Activated CD4-positive, CD25-positive, alpha-beta regulatory T cell treated with anti-CD3 and anti-CD28 coated beads, Interleukin-2, amount 50 U/mL, for 24 hours (primary cell): ENCODE data around the gene MAD1L1.

Experiments
- ATAC-seq, 2 donors: fragments of 150-1000 bp; cut with Tn5 transposase; one replicate each; pipeline ENCODE4 v1.10.0; 2021; ENCODE audit warnings: mild to moderate bottlenecking in 1 of 2, moderate library complexity in 1 of 2

Gene MAD1L1

DNA sequence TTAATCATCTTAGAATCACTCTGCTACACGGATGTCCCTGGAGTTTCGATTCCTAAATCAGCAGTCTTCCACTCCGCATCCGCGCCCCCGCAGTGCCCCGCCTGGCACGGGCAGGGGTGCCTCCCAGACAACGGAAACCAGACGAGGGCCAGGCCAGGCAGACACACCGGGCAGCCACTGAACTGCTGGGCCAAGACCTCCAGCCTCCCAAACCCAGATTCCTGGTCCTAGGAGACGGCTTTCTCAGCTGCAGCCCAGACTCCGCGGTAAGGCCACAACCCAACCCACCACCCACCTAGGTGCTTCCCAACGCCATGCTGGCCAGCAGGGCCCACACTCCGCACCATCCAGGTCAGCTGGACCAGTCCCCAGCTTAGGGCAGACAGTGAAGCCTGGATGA is 33.2 kb downstream of the MAD1L1 start:
- ATAC-seq, result no peak

DNA sequence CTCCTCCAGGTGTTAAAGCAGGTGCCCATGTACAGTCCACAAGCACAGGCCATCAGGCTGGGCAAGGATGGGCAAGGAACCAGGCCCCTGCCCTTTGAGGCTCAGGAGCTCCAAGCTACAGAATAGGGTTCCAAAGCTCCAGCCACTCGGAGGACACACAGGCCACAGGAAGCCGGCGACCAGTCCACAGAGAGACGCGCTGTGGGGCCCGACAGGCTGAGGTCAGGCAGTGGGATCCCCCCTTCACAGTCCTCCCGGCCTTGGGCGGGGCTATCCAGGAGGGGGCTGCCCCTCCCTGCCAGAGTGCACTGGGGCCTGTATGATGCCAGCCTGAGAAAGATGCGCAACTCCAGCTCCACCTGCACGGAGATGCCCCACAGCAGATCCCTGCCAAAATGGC is 34.0 kb downstream of the MAD1L1 start:
- no peak for ATAC-seq

DNA sequence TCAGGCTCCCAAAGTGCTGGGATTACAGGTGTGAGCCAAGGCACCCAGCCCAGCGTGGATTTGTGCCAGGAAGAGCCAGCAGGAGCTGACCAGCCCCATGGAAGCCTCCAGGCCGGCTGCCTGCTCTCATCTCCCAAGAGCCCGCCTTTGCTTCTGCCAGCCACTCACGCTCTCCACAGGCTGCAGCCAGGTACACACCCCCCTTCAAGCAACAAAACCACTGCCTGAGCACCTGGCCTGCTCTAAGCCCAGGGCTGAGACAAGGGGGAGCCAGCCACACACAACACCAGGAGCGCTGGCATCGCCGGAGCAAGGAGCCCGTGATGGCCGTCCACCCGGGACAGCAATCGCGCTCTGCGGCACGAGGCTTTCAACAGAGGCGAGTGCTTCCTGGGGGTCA is 34.5 kb downstream of the MAD1L1 start:
- no peak for ATAC-seq

DNA sequence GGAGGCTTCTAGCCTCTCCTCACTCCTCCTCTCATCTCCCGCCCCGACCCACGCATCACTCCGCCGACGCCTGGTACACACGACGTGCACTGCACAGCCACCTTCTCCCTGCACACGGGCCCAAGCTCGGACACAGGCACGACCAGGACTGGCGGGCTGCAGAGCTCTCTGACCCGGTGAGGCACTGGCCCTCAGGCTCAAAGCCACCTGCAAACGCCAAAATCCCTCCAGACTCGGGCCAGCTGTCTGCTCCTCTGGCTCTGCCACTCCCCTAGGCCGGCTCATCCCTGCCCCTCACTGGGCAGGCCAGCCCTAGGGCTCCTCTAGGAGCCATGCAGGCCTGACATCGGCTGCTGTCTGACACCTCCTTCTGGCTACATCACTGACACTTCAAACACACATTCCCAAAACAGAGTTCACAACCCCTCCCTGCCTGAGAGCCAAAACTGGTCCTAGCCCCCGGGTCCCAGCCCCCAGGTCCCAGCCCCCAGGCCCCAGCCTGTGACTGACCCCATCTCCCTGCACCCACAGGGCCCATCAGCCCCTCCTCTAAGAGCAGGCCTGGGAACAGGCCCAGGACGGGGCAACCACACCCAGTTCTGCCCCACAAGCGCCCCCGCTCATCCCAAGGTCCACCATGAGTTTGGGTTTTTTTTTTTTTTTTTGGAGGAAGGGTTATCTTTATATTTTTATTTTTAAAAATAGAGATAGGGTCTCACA is 35.1 kb downstream of the MAD1L1 start:
- ATAC-seq, result no peak

DNA sequence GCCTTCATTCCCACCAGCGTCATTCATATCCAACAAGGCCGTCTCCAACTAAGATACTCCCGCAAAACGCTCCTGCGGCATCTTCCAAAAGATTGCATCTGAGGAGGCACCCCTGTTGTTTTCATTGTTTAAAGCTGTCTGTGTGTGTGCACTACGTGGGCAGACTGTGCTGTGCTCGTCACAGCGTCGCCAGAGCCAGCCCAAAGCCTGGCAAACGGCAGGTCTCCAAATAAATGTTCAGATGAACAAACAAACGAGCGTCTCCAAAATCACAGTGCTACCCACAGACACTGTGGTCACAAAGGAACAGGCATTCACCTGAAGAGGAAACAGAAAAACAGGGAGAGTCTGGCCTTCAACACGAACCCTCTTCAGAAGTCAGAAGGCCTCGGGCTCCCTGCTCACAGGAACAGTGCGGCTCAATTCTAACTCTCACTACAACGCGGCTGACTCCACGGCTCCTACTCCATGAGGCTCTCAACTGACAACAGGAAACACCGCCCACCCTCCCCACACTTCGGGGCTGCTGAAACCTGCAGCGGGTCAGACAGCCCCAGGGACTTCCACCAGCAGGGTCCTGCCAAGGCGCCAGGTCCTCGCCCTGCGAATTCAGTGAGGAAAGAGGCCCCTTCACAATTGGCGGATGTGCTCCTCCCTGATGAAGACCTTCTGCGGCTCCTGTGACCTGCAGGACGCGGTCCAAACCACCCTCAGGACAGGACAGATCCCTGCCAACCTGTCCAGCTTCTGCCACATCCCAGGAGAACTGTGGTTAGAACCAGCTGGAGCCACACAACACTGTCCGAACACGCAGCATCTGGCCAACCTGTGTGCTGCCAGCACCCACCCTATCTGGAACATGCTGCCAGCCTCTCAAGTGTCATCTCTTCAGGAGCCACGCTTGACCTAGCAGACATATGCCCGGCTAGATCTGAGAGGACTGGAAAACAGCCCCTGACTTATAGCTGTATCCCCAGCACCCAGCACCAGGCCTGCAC is 36.1 kb downstream of the MAD1L1 start:
- no peak for ATAC-seq

DNA sequence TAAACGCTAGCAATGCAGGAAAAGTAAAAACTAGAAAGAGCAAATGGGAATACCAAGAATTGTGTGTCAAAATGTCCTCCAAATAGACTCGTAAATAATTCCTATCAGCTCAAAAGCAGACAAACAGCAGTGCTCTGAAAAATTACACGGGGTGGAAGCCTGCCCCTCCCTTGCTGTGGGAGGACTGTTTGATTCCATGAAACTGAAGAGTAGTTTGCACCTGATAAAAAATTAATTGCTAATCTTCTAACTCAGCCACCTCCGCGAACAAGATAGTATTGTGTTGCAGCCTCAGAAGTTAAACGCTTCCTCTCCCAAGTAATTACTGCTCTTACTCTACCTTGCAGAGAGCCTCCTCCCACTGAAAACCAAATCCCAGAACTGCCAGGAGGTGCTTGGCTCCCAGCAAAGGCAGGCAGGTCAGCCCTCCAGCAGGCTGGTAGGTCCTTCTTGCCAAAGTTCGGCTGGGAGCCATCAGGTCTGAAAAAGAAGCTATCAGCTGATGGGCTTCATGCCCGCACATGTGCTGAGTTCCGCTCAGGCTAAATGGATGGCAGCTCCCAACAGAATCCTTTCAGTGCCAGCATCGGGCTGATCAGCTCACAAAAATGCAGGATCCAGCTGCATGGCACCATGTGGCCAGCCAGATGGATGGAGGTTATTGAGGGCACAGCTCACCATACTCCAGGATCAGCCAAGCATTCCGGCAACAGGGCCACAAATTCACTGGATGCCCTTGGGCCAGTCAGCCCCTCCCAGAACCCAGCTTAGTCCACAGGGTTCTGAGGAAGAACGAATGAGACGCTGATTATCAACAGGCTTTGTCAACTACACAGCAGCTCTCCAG is 37.1 kb downstream of the MAD1L1 start:
- no peak for ATAC-seq

DNA sequence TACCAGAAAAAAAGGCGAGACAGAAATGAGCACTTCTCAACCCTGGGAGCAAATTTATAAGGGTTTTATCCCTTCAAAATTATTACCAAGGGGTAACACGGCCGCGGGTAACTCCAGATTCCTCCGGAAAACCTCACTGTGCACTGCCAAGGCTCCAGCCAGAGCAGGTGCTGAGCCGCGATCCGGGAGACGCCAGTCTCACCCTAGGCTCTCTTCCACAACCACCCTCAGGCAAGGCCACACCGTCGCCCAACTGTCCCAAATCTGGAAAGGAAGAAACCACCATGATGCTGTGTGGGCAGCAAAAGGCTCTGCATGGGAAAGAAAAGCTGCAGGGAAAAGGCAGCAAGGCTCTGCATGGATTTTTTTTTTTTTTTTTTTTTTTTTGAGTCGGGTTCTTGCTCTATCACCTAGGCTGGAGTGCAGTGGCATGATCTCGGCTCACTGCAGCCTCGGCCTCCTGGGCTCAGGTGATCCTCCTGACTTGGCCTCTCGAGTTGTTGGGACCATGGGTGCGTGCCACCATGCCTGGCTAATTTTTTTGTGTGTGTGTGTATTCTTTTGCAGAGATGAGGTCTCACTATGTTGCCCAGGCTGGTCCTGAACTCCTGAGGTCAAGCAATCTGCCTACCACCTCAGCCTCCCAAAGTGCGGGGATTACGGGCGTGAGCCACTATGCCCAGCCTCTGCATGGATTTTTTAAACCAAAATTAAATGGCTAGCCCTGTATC is 39.0 kb downstream of the MAD1L1 start:
- ATAC-seq, result no peak

DNA sequence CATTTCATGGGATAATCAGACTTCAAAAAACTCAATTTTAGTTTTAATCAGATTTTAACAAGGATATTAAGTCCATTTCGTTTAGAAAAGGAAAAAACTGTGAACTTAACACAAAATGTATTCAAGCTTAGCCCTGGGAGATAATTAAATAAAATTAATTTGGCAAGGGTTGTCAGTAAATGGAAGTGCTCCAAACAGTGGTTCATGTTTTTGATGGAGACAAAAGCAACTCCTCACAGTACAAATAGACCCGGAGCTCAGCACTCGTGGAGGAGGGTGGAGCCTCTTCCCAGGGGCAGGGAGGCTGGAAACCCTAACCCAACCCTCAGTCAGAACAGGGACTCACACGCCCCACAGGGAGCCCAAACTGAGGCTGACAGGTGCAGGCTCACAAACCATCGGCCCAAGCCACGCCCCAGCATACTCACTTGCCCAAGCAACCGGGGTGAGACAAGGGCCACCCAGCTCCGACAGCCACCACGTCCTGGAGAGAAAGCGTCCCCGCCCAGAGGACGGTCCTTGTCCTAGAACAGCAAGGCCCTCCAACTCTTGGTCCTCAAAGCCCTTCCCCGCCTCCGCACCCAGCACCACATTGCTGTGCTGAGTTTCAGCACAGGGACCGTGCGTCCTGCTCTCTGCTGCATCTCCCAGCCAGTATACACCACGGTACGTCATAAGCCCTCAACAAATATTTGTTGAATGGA is 39.8 kb downstream of the MAD1L1 start:
- ATAC-seq, result no peak

DNA sequence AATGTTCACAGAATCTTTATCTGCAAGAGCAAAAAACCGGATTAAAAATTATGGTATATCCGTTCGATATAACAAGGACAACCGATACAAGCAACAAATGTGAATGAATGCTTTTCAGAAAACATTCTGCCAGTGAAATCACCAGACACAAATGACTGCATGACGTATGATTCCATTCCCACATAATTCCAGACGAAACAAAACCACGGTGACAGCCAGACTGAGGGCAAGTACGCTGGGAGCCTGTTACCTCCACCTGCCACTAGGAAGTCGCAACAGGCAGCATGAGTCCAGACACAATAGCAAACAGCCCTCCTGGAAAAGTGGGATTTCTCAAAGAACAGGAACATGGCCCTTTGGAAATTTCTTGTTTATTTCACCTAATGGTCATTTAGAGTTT is 41.7 kb downstream of the MAD1L1 start:
- ATAC-seq, result no peak

DNA sequence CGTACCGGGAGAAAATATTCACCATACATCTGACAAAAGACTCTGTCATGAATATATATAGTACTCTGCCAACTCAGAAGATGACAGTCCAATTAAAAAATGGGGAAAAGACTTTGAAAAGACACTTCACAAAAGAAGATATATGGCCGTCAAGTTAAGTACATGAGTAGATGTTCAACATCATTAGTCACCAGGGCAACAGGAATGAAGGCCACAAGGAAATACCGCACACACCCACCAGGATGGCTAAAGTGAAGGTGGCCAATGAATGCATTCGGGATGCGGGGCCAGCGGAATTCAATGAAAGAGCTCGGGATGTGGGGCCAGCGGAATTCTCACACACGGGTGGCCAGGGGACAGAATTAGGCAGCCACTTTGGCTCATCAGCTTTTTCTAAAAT is 42.2 kb downstream of the MAD1L1 start:
- no peak for ATAC-seq

DNA sequence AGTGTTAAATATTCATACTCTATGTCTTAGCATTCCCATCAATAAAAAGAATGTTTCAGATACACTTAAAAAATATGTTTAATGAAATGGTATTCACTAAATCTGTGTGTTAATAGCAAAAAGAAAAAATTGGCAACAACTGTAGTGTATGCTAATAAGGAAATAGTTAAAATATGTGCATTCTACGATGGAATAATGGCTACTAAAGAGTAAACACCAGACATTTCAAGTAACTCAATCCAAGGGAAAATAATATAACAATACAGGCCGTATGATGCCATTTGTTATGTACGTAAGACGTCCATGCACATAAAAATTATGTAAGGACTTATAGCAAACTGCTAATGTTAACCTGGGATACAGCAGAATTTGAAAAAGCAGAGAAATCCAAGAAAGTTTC is 46.6 kb downstream of the MAD1L1 start:
- no peak for ATAC-seq

DNA sequence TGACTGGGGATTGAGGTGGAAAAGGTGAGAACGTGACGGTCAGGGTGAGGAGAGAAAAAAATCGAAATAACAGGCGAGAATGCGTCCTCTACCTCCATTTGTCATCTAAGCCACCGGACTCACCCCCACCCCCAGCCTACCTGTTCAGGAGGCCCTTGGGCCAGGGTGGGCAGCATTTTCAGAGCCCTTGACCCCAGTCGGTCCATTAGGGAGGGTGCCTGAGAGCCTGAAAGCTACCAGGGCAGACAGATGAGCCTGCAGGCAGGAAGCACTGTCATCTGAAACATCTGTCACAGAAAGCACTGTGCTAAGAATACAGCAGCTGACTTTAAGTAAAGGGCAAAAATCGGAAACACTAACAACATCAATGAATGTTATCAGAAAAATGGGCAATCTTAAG is 47.0 kb downstream of the MAD1L1 start:
- no peak for ATAC-seq

DNA sequence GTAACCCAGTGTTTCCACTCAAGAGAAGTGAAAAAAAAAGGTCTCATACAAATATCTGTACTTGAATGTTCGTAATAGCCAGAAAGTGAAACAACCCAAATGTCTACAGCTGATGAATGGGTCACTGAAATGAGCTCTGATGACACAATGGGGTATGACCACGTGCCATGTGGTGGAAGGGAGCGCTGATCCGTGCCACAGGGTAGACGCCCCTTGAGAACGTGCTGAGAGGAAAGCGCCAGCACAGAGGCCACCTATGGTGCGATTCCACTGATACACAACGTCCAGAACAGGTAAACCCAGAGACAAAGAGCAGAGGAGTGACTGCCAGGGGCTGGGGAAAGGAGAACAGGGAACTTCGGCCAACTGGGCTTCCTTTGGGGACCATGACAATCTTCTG is 50.3 kb downstream of the MAD1L1 start:
- ATAC-seq, result no peak

DNA sequence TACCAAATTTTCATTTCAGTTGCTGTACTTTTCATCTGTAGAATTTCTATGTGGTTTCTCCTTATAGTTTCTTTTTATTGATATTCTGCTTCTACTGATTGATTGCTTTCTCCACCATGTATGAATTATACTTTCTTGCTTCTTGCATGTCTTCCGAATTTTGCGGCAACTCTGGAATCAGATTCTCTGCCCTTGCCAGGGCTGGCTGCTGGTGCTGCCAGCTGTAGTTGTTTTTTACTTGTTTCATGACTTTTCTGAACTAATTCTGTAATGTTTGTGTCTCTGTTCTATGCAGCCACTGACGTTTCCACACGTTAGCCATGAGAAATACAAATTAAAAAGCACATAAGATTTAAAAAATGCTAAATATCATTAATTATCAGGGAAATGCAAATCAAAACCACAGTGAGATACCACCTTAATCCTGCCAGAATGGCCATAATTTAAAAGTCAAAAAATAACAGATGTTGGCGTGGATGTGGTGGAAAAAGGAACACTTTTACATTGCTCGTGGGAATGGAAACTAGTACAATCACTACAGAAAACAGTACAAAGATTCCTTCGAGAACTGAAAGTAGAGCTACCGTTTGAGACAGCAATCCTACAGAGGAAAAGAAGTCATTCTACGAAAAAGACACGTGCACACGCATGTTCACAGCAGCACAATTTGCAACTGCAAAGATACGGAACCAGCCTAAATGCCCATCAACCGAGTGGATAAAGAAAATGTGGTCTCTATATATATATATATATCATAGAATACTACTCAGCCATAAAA is 51.5 kb downstream of the MAD1L1 start:
- ATAC-seq, result no peak

DNA sequence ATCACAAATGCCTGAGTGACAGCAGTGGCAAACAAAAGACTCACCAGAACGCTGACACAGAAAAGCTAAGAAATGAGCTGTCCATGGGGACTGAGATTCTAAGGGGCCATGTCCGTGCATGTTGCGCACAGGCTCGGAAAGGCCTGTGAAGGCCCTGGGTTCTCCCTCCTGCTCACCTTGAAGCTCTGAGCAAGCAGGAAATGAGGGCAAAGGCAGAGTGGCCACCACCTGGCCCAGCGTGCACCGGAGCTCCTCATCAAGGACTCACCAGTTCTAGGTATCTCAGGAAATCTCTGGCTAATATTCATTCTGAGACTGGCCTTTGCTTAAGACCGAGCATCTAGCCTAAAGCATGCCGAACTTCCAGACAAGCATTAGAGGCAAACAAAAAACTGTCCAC is 52.7 kb downstream of the MAD1L1 start:
- ATAC-seq, result no peak

DNA sequence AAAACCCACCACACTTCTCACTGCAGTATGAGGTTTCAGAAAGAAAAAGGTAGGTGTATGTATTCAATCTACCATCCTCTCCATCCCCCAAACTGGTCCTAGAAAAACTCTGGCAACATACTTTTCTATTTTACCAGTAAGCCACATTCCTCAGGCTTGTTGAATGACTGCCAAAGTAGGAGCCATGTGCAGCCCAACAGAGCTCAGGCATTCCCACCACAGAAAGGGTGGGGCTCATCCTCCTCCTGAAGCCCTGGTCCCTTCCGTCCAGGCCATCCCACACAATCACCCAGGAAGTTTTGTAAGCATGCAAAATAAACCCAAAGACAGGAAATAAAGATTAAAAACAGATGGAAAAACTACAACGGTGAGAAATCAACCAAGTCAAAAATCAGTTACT is 57.2 kb downstream of the MAD1L1 start:
- ATAC-seq, result no peak

DNA sequence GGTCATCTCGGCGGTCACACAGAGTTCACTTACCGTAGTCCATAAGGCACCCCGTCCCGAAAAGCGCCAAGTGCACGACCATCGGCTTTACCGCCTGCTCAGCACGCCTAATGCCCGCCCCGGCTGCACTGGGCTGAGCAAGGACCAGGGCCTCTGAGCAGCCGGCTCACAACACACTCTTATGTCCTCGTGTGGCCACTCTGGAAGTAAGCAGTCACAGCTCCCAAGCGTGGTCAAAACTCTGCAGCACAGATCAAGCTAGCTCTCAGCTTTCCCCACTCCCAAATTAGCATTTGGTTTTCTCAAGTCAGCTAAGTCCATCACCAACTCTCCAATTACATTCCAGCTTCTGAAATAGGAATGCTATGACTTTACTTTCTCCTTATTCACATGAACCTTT is 57.7 kb downstream of the MAD1L1 start:
- ATAC-seq, result no peak

DNA sequence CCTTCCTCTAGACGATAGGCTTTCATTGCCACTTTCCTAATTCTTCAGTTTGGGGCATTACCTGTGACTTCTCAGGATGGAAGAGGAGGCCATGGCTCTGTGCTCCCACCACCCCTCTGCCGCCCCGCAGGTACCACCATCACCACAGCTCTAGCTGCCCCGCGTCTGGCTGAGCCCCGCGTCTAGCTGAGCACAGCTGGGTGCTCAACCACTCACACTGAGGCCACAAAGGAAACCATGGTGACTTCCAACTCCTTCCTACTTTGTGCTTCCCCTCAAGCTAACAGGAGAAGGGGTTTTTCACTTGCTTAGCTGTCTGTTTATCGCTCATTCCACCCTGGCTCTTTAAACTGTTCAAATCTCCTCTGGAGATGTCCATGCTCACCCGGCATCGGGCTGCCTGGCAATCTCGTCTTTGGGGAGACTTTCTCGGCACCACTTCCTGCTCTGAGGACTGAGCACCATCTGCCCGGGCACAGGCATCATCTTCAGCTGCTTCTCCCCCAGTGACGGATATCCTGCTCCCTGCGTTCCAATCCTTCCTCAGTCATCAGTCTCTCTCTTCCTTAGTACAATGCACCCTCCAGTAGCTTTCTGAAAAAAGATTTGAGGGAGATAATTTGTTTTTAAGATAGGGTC is 59.4 kb downstream of the MAD1L1 start:
- no peak for ATAC-seq

DNA sequence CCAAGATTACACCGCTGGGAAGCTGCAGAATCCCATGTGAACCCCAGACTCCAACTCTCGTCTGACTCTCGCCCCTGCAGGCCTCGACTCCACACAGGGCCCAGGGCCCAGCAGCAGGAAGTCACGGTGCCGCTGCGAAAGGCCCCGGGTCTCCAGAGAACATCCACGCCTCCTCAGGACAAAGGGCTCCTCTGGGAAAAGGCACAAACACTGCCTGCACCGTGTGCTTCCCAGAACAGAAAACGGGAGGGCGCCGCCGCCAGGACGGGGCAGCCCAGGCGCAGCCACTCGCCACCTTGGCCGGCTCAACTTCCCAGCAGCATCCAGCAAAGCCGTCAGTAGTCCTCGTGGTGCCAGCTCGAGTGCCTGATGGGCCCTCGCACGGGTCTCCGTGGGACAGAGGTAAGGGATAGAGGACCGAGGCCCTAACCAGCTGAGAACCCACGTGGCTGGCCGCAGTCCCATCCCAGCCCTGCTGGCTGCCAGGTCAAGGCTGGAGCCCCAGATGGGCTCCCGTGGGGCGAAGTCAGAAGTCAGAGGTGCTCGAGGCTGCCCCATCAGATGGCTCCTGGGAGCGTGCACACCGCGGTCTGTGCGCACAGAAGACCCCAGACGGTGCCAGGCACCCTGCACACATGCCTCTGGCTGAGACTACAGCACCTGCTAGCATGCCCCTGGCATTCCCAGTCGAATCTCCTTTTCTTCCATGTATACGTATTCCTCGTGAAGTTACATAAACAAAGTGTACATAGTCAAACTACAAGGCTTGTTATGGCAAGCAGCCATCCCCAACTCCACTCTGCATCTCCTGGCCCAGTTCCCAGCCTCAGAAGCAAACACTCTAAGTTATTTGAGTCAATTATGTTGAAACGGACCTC is 60.2 kb downstream of the MAD1L1 start:
- no peak for ATAC-seq
